A549 (cell line): ENCODE data around the gene HIVEP1. TPM values are rescaled to one million over a fixed set of nuclear protein-coding genes. Genes with fewer than 3 reads are reported as not detected.

Source experiments
- ATAC-seq, 2 experiments: fragments of 200-7000 bp in 1 of 2; fragments of >200 bp in 1 of 2; cut with Nextera tagmentation in 1 of 2; cut with Tn5 transposase in 1 of 2; 3 replicates each; pipeline versions ENCODE4 v1.8.0 to v1.9.1; 2018 to 2020; ENCODE audit warnings: mild to moderate bottlenecking in 1 of 2, moderate library complexity in 1 of 2
- CTCF ChIA-PET: fragments of 300-600 bp; sonication (Branson Sonifier 250); formaldehyde crosslinking; extraction: SDS; loops from one replicate; lab custom pipeline; 2021; ENCODE audit warnings: antibody characterized with exemption, inconsistent platforms; lab: Yijun Ruan, JAX
- POLR2A ChIA-PET: fragments of 350-600 bp; formaldehyde crosslinking; extraction: SDS; loops from one replicate; lab custom pipeline; 2021; ENCODE audit warnings: antibody characterized with exemption, inconsistent platforms; lab: Yijun Ruan, JAX
- DNase-seq, 2 experiments: peaks; one replicate each; pipeline versions ENCODE4 v3.0.0 to v3.0.0-alpha.2; 2011 to 2016; ENCODE audit warnings: low read depth in 1 of 2, low spot score in 1 of 2
- FAIRE-seq: peaks from 2 replicates; lab custom pipeline; 2011; peaks lifted over from hg19 to GRCh38; lab: Jason Lieb, UNC
- H3K27ac ChIP-seq, 2 experiments: fragments of >200 bp; sonication (Bioruptor Twin); formaldehyde crosslinking; 3 replicates each; pipeline ENCODE4 v1.5.1; 2016 to 2017
- H3K4me1 ChIP-seq: fragments of >200 bp; sonication (Bioruptor Twin); formaldehyde crosslinking; 3 replicates; pipeline ENCODE4 v1.6.1; 2016
- H3K4me2 ChIP-seq: fragments of >200 bp; sonication (Bioruptor Twin); formaldehyde crosslinking; 3 replicates; pipeline ENCODE4 v1.6.1; 2016
- H3K4me3 ChIP-seq: fragments of >200 bp; sonication (Bioruptor Twin); formaldehyde crosslinking; 3 replicates; pipeline ENCODE4 v1.5.1; 2016
- H3K9me3 ChIP-seq: fragments of >200 bp; sonication (Bioruptor Twin); formaldehyde crosslinking; 3 replicates; pipeline ENCODE4 v1.6.1; 2016
- BCL3 ChIP-seq: fragments of >200 bp; sonication (Bioruptor Twin); formaldehyde crosslinking; IDR thresholded peaks from 3 replicates; pipeline ENCODE4 v1.6.1; 2016
- BHLHE40 ChIP-seq: IDR thresholded peaks from 2 replicates; pipeline ENCODE4 v1.6.1; 2012; ENCODE audit warnings: low read depth, low read length, inconsistent platforms
- CBX2 ChIP-seq: fragments of 200-600 bp; sonication (generic); IDR thresholded peaks from 2 replicates; pipeline ENCODE4 v1.6.1; 2016; ENCODE audit warnings: low read depth, mild to moderate bottlenecking, borderline replicate concordance
- CEBPB ChIP-seq, 2 experiments: fragments of >200 bp in 1 of 2; sonication (Bioruptor Twin) in 1 of 2; formaldehyde crosslinking in 1 of 2; IDR thresholded peaks; 2 replicates each; pipeline ENCODE4 v1.6.1; 2012 to 2016
- EHF ChIP-seq: fragments of 250-450 bp; sonication (Bioruptor Pico); IDR thresholded peaks from 2 replicates; pipeline ENCODE4 v1.5.0; 2020; ENCODE audit warnings: mild to moderate bottlenecking
- EHMT2 ChIP-seq: fragments of 200-600 bp; sonication (generic); IDR thresholded peaks from 2 replicates; pipeline ENCODE4 v1.6.1; 2016; ENCODE audit warnings: antibody characterized with exemption, low read depth, mild to moderate bottlenecking, moderate library complexity
- EP300 ChIP-seq, 2 experiments: fragments of >200 bp; sonication (Bioruptor Twin); formaldehyde crosslinking; IDR thresholded peaks; 2 replicates in 1 of 2; 3 replicates in 1 of 2; pipeline ENCODE4 v1.6.1; 2016 to 2017
- FOSB ChIP-seq: fragments of 250-450 bp; sonication (Bioruptor Pico); IDR thresholded peaks from 2 replicates; pipeline ENCODE4 v1.5.0; 2020; ENCODE audit warnings: mild to moderate bottlenecking, moderate library complexity
- GATA3 ChIP-seq: IDR thresholded peaks from 2 replicates; pipeline ENCODE4 v1.6.1; 2012; ENCODE audit warnings: borderline replicate concordance
- HDAC2 ChIP-seq: fragments of 200-600 bp; sonication (generic); IDR thresholded peaks from 2 replicates; pipeline ENCODE4 v1.6.1; 2016
- HMGXB4 ChIP-seq: fragments of 250-450 bp; sonication (Bioruptor Pico); IDR thresholded peaks from 2 replicates; pipeline ENCODE4 v1.5.0; 2021; ENCODE audit warnings: mild to moderate bottlenecking, moderate library complexity, borderline replicate concordance
- HOXB5 ChIP-seq: fragments of 250-450 bp; sonication (Bioruptor Pico); IDR thresholded peaks from 2 replicates; pipeline ENCODE4 v1.5.0; 2020; ENCODE audit warnings: mild to moderate bottlenecking, moderate library complexity
- KDM1A ChIP-seq: fragments of 200-600 bp; sonication (generic); IDR thresholded peaks from 2 replicates; pipeline ENCODE4 v1.6.1; 2016; ENCODE audit warnings: low read depth, mild to moderate bottlenecking
- KDM5A ChIP-seq: fragments of 200-600 bp; sonication (generic); IDR thresholded peaks from 2 replicates; pipeline ENCODE4 v1.6.1; 2016; ENCODE audit warnings: antibody characterized with exemption, mild to moderate bottlenecking
- MAFK ChIP-seq: fragments of 450-650 bp; IDR thresholded peaks from 2 replicates; pipeline ENCODE4 v1.6.1; 2014; ENCODE audit not compliant: partially characterized antibody
- MYC ChIP-seq: IDR thresholded peaks from 2 replicates; pipeline ENCODE4 v1.6.1; 2012; ENCODE audit warnings: mild to moderate bottlenecking, inconsistent platforms, low read length, improper control_type of control experiment, borderline replicate concordance
- NFE2L2 ChIP-seq: fragments of 150-350 bp; conservative IDR thresholded peaks from 2 replicates; pipeline ENCODE4 v1.6.1; 2014; ENCODE audit warnings: low read length
- NPAS2 ChIP-seq: fragments of 250-450 bp; sonication (Bioruptor Pico); IDR thresholded peaks from 2 replicates; pipeline ENCODE4 v1.8.0; 2022; ENCODE audit warnings: mild to moderate bottlenecking, moderate library complexity, borderline replicate concordance
- NR3C1 ChIP-seq: fragments of >200 bp; sonication (Bioruptor Twin); formaldehyde crosslinking; IDR thresholded peaks from 3 replicates; pipeline ENCODE4 v1.6.1; 2017
- POLR2AphosphoS2 ChIP-seq: conservative IDR thresholded peaks from 2 replicates; pipeline ENCODE4 v1.6.1; 2012; ENCODE audit warnings: low read length, improper control_type of control experiment, inconsistent platforms
- RAD21 ChIP-seq, 2 experiments: fragments of >200 bp in 1 of 2; sonication (Bioruptor Twin) in 1 of 2; formaldehyde crosslinking in 1 of 2; IDR thresholded peaks in 1 of 2; conservative IDR thresholded peaks in 1 of 2; 2 replicates in 1 of 2; 3 replicates in 1 of 2; pipeline ENCODE4 v1.6.1; 2012 to 2018; ENCODE audit warnings: inconsistent platforms in 1 of 2
- RARB ChIP-seq: fragments of 250-450 bp; sonication (Bioruptor Pico); IDR thresholded peaks from 2 replicates; pipeline ENCODE4 v1.8.0; 2021; ENCODE audit warnings: mild to moderate bottlenecking, moderate library complexity
- RFX5 ChIP-seq: fragments of 450-650 bp; IDR thresholded peaks from 2 replicates; pipeline ENCODE4 v1.7.1; 2014; ENCODE audit warnings: antibody characterized with exemption, mild to moderate bottlenecking, moderate library complexity
- ZC3H11A ChIP-seq: fragments of 450-650 bp; IDR thresholded peaks from 2 replicates; pipeline ENCODE4 v1.6.1; 2014; ENCODE audit warnings: antibody characterized with exemption, mild to moderate bottlenecking
- WGBS: methylation state at CpG from one replicate; pipeline ENCODE4 v1.1.6; 2017; ENCODE audit errors: missing lambda C conversion rate; 5-methylcytosine and 5-hydroxymethylcytosine counted together
- polyA minus RNA-seq: library from RNA; depleted of rRNA, polyadenylated mRNA; stranded (reverse); fragments of >200 nt; gene quantifications from 2 replicates; pipeline ENCODE4 v1.2.3, GENCODE V29; 2011; rRNA and poly(A)+ RNA removed
- polyA plus RNA-seq, 4 experiments: library from polyadenylated mRNA; depleted of rRNA in 3 of 4; stranded (reverse); fragments of >200 nt; fragmentation: RNase III in 1 of 4; extraction: RNeasy Plus Mini Kit Qiagen cat#74134 plus additional on column Dnase treatment in 1 of 4; gene quantifications; 2 replicates in 3 of 4; 3 replicates in 1 of 4; pipeline ENCODE4 v1.2.3, GENCODE V29; 2011 to 2017
- TF ChIP-seq, protein P1 (sequence below): fragments of 200-600 bp; sonication (generic); IDR thresholded peaks from 2 replicates; pipeline ENCODE4 v1.6.1; 2016; ENCODE audit warnings: antibody characterized with exemption, mild to moderate bottlenecking, moderate library complexity

HIVEP1 gene
- 10.5 and 13.1 TPM in 2 replicates for polyA plus RNA-seq (2011; rRNA removed)
- polyA plus RNA-seq (2012; cell fraction: cytosol; rRNA removed) = 7.3 and 9.1 TPM in 2 replicates
- 20.2 and 21.1 TPM in 2 replicates for polyA plus RNA-seq (2012; cell fraction: nucleus; rRNA removed)
- polyA plus RNA-seq (2017; fragmentation: RNase III; extraction: RNeasy Plus Mini Kit Qiagen cat#74134 plus additional on column Dnase treatment) = 5.8 to 6.1 TPM (median 6.1 TPM) in 3 replicates
- 26.3 and 30.2 TPM in 2 replicates for polyA minus RNA-seq

GRCh38 chr6:12012038-12012557 is at the start of gene HIVEP1:
TSS of gene HIVEP1 (plus strand) at chr6:12012312. CDS start at chr6:12015629, 3,317 bp downstream.
- TF ChIP-seq GATA3 (no peak), MYC (no peak), HMGXB4 (CRISPR knock-in tag) (no peak), EHF (no peak), HDAC2 (no peak), RARB (CRISPR knock-in tag) (no peak), EP300 (IDR thresholded peaks at IDR 0.05) (no peak), FOSB (CRISPR knock-in tag) (no peak), CBX2 (no peak), RFX5 (no peak), ZC3H11A (no peak), EHMT2 (no peak), RAD21 (conservative IDR thresholded peaks at IDR 0.05 in 1 of 2, IDR thresholded peaks at IDR 0.05 in 1 of 2) (no peak), MAFK (no peak), BCL3 (no peak)
- TF ChIP-seq, protein P1, sequence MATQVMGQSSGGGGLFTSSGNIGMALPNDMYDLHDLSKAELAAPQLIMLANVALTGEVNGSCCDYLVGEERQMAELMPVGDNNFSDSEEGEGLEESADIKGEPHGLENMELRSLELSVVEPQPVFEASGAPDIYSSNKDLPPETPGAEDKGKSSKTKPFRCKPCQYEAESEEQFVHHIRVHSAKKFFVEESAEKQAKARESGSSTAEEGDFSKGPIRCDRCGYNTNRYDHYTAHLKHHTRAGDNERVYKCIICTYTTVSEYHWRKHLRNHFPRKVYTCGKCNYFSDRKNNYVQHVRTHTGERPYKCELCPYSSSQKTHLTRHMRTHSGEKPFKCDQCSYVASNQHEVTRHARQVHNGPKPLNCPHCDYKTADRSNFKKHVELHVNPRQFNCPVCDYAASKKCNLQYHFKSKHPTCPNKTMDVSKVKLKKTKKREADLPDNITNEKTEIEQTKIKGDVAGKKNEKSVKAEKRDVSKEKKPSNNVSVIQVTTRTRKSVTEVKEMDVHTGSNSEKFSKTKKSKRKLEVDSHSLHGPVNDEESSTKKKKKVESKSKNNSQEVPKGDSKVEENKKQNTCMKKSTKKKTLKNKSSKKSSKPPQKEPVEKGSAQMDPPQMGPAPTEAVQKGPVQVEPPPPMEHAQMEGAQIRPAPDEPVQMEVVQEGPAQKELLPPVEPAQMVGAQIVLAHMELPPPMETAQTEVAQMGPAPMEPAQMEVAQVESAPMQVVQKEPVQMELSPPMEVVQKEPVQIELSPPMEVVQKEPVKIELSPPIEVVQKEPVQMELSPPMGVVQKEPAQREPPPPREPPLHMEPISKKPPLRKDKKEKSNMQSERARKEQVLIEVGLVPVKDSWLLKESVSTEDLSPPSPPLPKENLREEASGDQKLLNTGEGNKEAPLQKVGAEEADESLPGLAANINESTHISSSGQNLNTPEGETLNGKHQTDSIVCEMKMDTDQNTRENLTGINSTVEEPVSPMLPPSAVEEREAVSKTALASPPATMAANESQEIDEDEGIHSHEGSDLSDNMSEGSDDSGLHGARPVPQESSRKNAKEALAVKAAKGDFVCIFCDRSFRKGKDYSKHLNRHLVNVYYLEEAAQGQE = no peak
- H3K27ac ChIP-seq = peak within 1 kb of the TSS; percentile 82 to 100
- CTCF ChIA-PET = interaction anchor here (0.5 to 1.5 kb wide), 4 partner anchors 222 to 357 kb away, joined by 3 to 5 read pairs (median 4); no protein-coding TSS in a partner anchor
- peak within 1 kb of the TSS; percentile 84 for H3K4me3 ChIP-seq
- FAIRE-seq (no peak), ATAC-seq (peak in 1 of 2 experiments; percentile 14; a peak in 3 of 6 replicates), DNase-seq (no peak)
- no peaks in the 10 kb centered on the region for H3K9me3 ChIP-seq
- peak within 1 kb of the TSS; percentile 88 for H3K4me2 ChIP-seq
- WGBS = no CpG with 5 or more reads among the region's 78 CpGs
- peaks cover 22% of the 10 kb centered on the region for H3K4me1 ChIP-seq
- POLR2A ChIA-PET = interaction anchor here (0.9 to 2.3 kb wide), 5 partner anchors 202 to 403 kb away, joined by 3 to 7 read pairs (median 4); no protein-coding TSS in a partner anchor

GRCh38 chr6:11963756-11964500 is 48.2 kb upstream of the HIVEP1 start:
- ChIA-PET POLR2A (no interaction called here), CTCF (no interaction called here)
- no peak overlapping the region for H3K27ac ChIP-seq
- WGBS = 61% methylated on average over 3 of the region's 3 CpGs
- no peak overlapping the region for H3K4me2 ChIP-seq
- FAIRE-seq (no peak), DNase-seq (no peak), ATAC-seq (no peak)
- no peak for TF ChIP-seq POLR2AphosphoS2
- no peak for TF ChIP-seq RARB (CRISPR knock-in tag)
- TF ChIP-seq NFE2L2 = no peak
- no peak for TF ChIP-seq BHLHE40
- TF ChIP-seq KDM1A = no peak
- TF ChIP-seq NPAS2 = no peak
- TF ChIP-seq NR3C1 = no peak
- no peak for TF ChIP-seq KDM5A
- no peak for TF ChIP-seq RFX5
- no peak for TF ChIP-seq HOXB5 (CRISPR knock-in tag)
- no peak for TF ChIP-seq CEBPB (IDR thresholded peaks at IDR 0.05)
- TF ChIP-seq HMGXB4 (CRISPR knock-in tag) = no peak
- TF ChIP-seq BCL3 = no peak
- H3K4me3 ChIP-seq = no peak overlapping the region
- H3K4me1 ChIP-seq = no peaks in the 10 kb centered on the region
- H3K9me3 ChIP-seq = no peaks in the 10 kb centered on the region
